GM23248 (cell line): Measurements from ENCODE around the gene MBL2.

Source experiments
- EZH2 ChIP-seq: fragments of 200-600 bp; sonication (generic); IDR thresholded peaks from 2 replicates; pipeline ENCODE4 v1.6.1; 2018; ENCODE audit warnings: antibody characterized with exemption, mild to moderate bottlenecking; ENCODE audit not compliant: insufficient read depth, poor library complexity, severe bottlenecking
- EZH2phosphoT487 ChIP-seq: fragments of 200-600 bp; sonication (generic); IDR thresholded peaks from 2 replicates; pipeline ENCODE4 v1.6.1; 2018; ENCODE audit warnings: antibody characterized with exemption, moderate library complexity, mild to moderate bottlenecking, low read depth; ENCODE audit not compliant: insufficient read depth

- TF ChIP-seq EZH2 (no peak), EZH2phosphoT487 (no peak)
Observed at GRCh38 chr10:52774600-52775106, 2.1 kb upstream of the MBL2 start.
